ENCODE results near the gene GPC1. TPM values are rescaled to one million over a fixed set of nuclear protein-coding genes. Genes with fewer than 3 reads are reported as not detected.

Gene GPC1
- total RNA-seq, 3 donors from 2014 or later = 13.8 to 56.3 (median 21.0) TPM

- H3K9me3 ChIP-seq = no peaks in the 10 kb centered on the region
- intact Hi-C loops (cut with DNase I; ENCODE audit: low total_unique reads) = no loop called here
- DNase-seq (ENCODE audit: low spot score in 2 of 2) = no peak
- no peak overlapping the region for H3K27ac ChIP-seq
- peaks cover 0 to 6% of the 10 kb centered on the region in 2 donors for H3K27me3 ChIP-seq
- H3K4me1 ChIP-seq = no peaks in the 10 kb centered on the region
- H3K36me3 ChIP-seq = no peaks in the 10 kb centered on the region
- TF ChIP-seq POLR2AphosphoS5 (IDR thresholded peaks at IDR 0.05) (no peak), CTCF (IDR thresholded peaks at IDR 0.05) (no peak), POLR2A (IDR thresholded peaks at IDR 0.05) (no peak)
- no peak overlapping the region for H3K4me3 ChIP-seq
Measured at GRCh38 chr2:240401308-240401707, 34.2 kb upstream of the GPC1 start.

DNA sequence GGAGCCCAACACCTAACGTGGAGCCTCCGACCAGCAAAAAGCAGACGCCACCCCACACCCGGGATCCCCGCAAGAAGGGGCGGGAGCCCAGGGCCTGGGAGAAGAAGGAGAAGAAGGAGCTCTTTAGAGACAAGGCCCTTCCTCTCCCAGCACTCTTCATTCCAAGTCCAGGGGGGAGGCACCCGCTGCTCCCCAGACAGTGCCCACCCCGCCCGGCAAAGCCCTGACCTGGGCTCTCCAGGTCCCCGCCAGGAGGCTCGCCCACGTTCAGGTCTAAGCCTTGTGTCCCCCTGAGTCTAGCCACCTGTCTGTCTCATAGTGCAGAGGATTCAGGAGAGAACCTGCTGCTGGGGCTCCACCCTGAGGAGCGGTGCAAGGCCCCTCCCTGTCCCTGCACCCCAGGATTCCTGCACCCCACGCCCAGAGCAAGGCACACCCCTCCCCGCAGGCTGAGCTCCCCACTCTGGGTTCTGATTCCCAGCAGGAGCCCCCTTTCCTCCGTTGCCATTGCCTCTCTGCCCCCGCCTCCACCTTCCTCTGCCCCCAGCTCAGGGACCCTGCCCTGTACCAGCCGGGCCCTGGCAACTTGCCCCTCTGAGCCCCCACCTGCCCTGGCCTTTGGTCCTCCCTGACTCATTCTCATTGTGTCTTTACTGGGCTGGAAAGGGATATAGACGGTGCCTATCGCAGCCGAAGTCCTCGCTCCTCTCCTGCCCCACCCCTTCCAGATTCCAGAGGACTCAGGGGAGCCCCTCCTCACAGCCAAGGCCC is 33.5 kb upstream of the GPC1 start:
- H3K27ac ChIP-seq = no peak overlapping the region
- H3K4me1 ChIP-seq = no peaks in the 10 kb centered on the region
- no peaks in the 10 kb centered on the region for H3K36me3 ChIP-seq
- intact Hi-C loops (cut with DNase I; ENCODE audit: low total_unique reads) = no loop called here
- no peak for DNase-seq (ENCODE audit: low spot score in 2 of 2)
- no peaks in the 10 kb centered on the region for H3K9me3 ChIP-seq
- H3K27me3 ChIP-seq = peaks cover 0 to 6% of the 10 kb centered on the region in 2 donors
- H3K4me3 ChIP-seq = no peak overlapping the region
- TF ChIP-seq POLR2A (IDR thresholded peaks at IDR 0.05) = no peak
- no peak for TF ChIP-seq POLR2AphosphoS5 (IDR thresholded peaks at IDR 0.05)
- TF ChIP-seq CTCF (IDR thresholded peaks at IDR 0.05) = no peak

DNA sequence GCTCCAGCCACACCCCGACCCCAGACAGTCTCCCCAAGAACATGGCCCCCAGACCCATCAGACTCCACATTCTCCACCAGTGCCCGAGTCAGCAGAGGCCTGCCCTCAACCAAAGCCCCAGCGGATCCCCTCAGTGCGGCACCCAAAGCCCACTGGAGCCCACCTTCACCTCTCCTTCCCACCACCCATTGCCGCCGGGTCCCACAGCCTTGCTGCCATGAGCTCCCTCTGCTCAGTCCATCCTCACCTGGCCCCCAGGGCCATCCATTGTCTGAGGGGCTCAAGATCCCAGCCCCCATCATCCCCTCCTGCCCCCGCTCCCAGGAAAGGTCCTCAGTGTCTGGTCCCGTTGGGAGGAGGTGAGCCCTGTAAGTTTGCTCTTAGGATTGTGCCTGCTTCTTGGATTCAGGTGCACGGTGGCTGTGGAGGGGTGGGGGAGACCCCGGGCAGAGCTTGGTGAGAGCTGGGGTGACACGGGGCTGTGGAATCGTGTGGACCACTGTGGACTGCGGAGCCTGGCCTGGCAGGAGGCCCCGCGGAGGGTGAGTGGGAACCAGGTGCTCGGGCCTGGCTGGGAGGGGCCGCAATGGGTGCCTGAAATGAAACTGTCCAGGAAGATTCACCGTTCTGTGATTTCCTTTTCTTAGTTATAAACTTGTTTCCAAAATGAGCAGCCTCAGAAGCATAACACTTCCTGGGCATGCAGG is 32.7 kb upstream of the GPC1 start:
- Histone ChIP-seq H3K4me3 (no peak overlapping the region), H3K27me3 (peaks cover 0 to 6% of the 10 kb centered on the region in 2 donors), H3K27ac (no peak overlapping the region), H3K36me3 (no peaks in the 10 kb centered on the region), H3K9me3 (no peaks in the 10 kb centered on the region), H3K4me1 (no peaks in the 10 kb centered on the region)
- no peak for DNase-seq (ENCODE audit: low spot score in 2 of 2)
- intact Hi-C loops (cut with DNase I; ENCODE audit: low total_unique reads) = no loop called here
- no peak for TF ChIP-seq POLR2AphosphoS5 (IDR thresholded peaks at IDR 0.05)
- no peak for TF ChIP-seq POLR2A (IDR thresholded peaks at IDR 0.05)
- TF ChIP-seq CTCF (IDR thresholded peaks at IDR 0.05) = no peak

- no peaks in the 10 kb centered on the region for H3K4me1 ChIP-seq
- H3K36me3 ChIP-seq = no peaks in the 10 kb centered on the region
- H3K9me3 ChIP-seq = no peaks in the 10 kb centered on the region
- no peak for TF ChIP-seq CTCF (IDR thresholded peaks at IDR 0.05)
- TF ChIP-seq POLR2AphosphoS5 (IDR thresholded peaks at IDR 0.05) = no peak
- TF ChIP-seq POLR2A (IDR thresholded peaks at IDR 0.05) = no peak
- H3K4me3 ChIP-seq = no peak overlapping the region
- intact Hi-C loops (cut with DNase I; ENCODE audit: low total_unique reads) = no loop called here
- no peak overlapping the region for H3K27ac ChIP-seq
- H3K27me3 ChIP-seq = peaks cover 0 to 6% of the 10 kb centered on the region in 2 donors
- DNase-seq (ENCODE audit: low spot score in 2 of 2) = no peak
Measured at GRCh38 chr2:240403396-240404104, 31.9 kb upstream of the GPC1 start.
